Endodermal cell (in vitro differentiated cells): ENCODE results near the gene UBE2K. TPM values are rescaled to one million over a fixed set of nuclear protein-coding genes. Genes with fewer than 3 reads are reported as not detected.
"Not testable (repeated sequence)": the region's sequence is repeated elsewhere in the genome, so short reads cannot be mapped to it uniquely, and the experiment has no call there.

ENCODE experiments used
- DNase-seq: peaks from one replicate; pipeline ENCODE4 v3.0.0-alpha.2; 2017
- H3K27ac ChIP-seq: 2 replicates; pipeline ENCODE4 v1.5.1; 2013; ENCODE audit warnings: mild to moderate bottlenecking, low read depth, low read length, moderate library complexity
- H3K27me3 ChIP-seq: 2 replicates; pipeline ENCODE4 v1.6.1; 2013; ENCODE audit warnings: mild to moderate bottlenecking, low read length, moderate library complexity; ENCODE audit not compliant: insufficient read depth, control insufficient read depth, poor library complexity, severe bottlenecking
- H3K36me3 ChIP-seq: 2 replicates; pipeline ENCODE4 v1.7.0; 2013; ENCODE audit warnings: mild to moderate bottlenecking, low read length, moderate library complexity; ENCODE audit not compliant: control insufficient read depth, insufficient read depth
- H3K4me1 ChIP-seq: one replicate; pipeline ENCODE4 v1.7.0; 2013; ENCODE audit warnings: low read length; ENCODE audit not compliant: control insufficient read depth, insufficient read depth
- H3K4me3 ChIP-seq: 2 replicates; pipeline ENCODE4 v1.5.1; 2013; ENCODE audit warnings: mild to moderate bottlenecking, low read length, moderate library complexity
- H3K9ac ChIP-seq: 2 replicates; pipeline ENCODE4 v1.6.1; 2013; ENCODE audit warnings: mild to moderate bottlenecking, low read length, moderate library complexity; ENCODE audit not compliant: poor library complexity, severe bottlenecking; ENCODE audit errors: extremely low read depth
- H3K9me3 ChIP-seq: 2 replicates; pipeline ENCODE4 v1.6.1; 2013; ENCODE audit warnings: mild to moderate bottlenecking, low read length, moderate library complexity; ENCODE audit not compliant: control insufficient read depth
- H3K27ac Mint-ChIP-seq: 2 replicates; pipeline ENCODE4 v1.8.0; 2020; ENCODE audit warnings: mixed read lengths
- H3K27me3 Mint-ChIP-seq: 2 replicates; pipeline ENCODE4 v1.8.0; 2021; ENCODE audit warnings: mild to moderate bottlenecking, mixed read lengths; ENCODE audit not compliant: insufficient read depth
- H3K36me3 Mint-ChIP-seq: 2 replicates; pipeline ENCODE4 v1.8.0; 2020; ENCODE audit warnings: low read depth, mixed read lengths
- H3K4me1 Mint-ChIP-seq: 2 replicates; pipeline ENCODE4 v1.8.0; 2020; ENCODE audit warnings: mixed read lengths
- H3K4me3 Mint-ChIP-seq: 2 replicates; pipeline ENCODE4 v1.8.0; 2020; ENCODE audit warnings: mild to moderate bottlenecking, moderate library complexity, mixed read lengths
- H3K9me3 Mint-ChIP-seq: 2 replicates; pipeline ENCODE4 v1.8.0; 2020; ENCODE audit warnings: mild to moderate bottlenecking, mixed read lengths
- CTCF ChIP-seq: fragments of 200-600 bp; sonication (generic); conservative IDR thresholded peaks from 2 replicates; pipeline ENCODE4 v1.5.0; 2021; ENCODE audit warnings: antibody characterized with exemption, mild to moderate bottlenecking
- WGBS, 2 experiments: methylation state at CpG; one replicate each; pipeline versions ENCODE4 v1.1.5 to v1.1.7; 2013; ENCODE audit warnings: missing lambda C conversion rate in 2 of 2, mixed read lengths in 1 of 2; ENCODE audit not compliant: insufficient coverage in 1 of 2, insufficient read length in 1 of 2; 5-methylcytosine and 5-hydroxymethylcytosine counted together
- total RNA-seq, 2 donors: library from RNA; stranded (reverse); fragmentation: NEBNext Ultra II Directional in 1 of 2; extraction: Animal tissue kit (Norgen Biotek cat#: 25700) in 1 of 2; gene quantifications; 2 replicates in 1 of 2; 3 replicates in 1 of 2; pipeline ENCODE4 v1.2.1, GENCODE V29; 2021

The UBE2K gene
- total RNA-seq, 2 donors from 2014 or later: 139 to 143 TPM

GRCh38 chr4:39716356-39716755 lies 18.4 kb downstream of the UBE2K start:
- no peak overlapping the region for H3K4me3 ChIP-seq
- no peak overlapping the region for H3K9ac ChIP-seq
- no peak overlapping the region for H3K27ac Mint-ChIP-seq
- H3K4me3 Mint-ChIP-seq: no peak overlapping the region
- no peak overlapping the region for H3K27ac ChIP-seq
- 90 to 94% methylated on average over 11 of the region's 11 CpGs for WGBS, 2 experiments
- no peak for TF ChIP-seq CTCF
- H3K36me3 ChIP-seq: peaks cover 22% of the 10 kb centered on the region
- peaks cover 51% of the 10 kb centered on the region for H3K36me3 Mint-ChIP-seq
- peaks cover 5% of the 10 kb centered on the region for H3K9me3 ChIP-seq
- peaks cover 5% of the 10 kb centered on the region for H3K4me1 Mint-ChIP-seq
- H3K27me3 Mint-ChIP-seq: no peaks in the 10 kb centered on the region
- no peaks in the 10 kb centered on the region for H3K4me1 ChIP-seq
- H3K27me3 ChIP-seq: no peaks in the 10 kb centered on the region
- no peak for DNase-seq
- peaks cover 9% of the 10 kb centered on the region for H3K9me3 Mint-ChIP-seq

GRCh38 chr4:39717743-39718142 lies 19.8 kb downstream of the UBE2K start:
- not testable (repeated sequence) for H3K27me3 ChIP-seq, H3K9me3 Mint-ChIP-seq, H3K4me1 Mint-ChIP-seq, H3K9ac ChIP-seq, H3K4me3 Mint-ChIP-seq, DNase-seq, H3K27me3 Mint-ChIP-seq, H3K27ac ChIP-seq, H3K4me1 ChIP-seq, H3K27ac Mint-ChIP-seq, H3K9me3 ChIP-seq, H3K4me3 ChIP-seq
- WGBS, 2 experiments: 80 to 93% methylated on average over 1 to 19 of the region's 19 CpGs
- peaks cover 42% of the 10 kb centered on the region for H3K36me3 Mint-ChIP-seq
- peaks cover 18% of the 10 kb centered on the region for H3K36me3 ChIP-seq

GRCh38 chr4:39718366-39719323 lies 20.7 kb downstream of the UBE2K start:
- TF ChIP-seq CTCF: no peak
- no peaks in the 10 kb centered on the region for H3K27me3 Mint-ChIP-seq
- H3K9me3 Mint-ChIP-seq: peaks cover 9% of the 10 kb centered on the region
- Histone ChIP-seq H3K9ac (no peak overlapping the region), H3K4me3 (no peak overlapping the region), H3K27ac (no peak overlapping the region), H3K9me3 (peaks cover 5% of the 10 kb centered on the region), H3K27me3 (no peaks in the 10 kb centered on the region), H3K4me1 (no peaks in the 10 kb centered on the region), H3K36me3 (peaks cover 15% of the 10 kb centered on the region)
- H3K36me3 Mint-ChIP-seq: peaks cover 39% of the 10 kb centered on the region
- DNase-seq: no peak
- peak overlapping the region; percentile 30 for H3K27ac Mint-ChIP-seq
- H3K4me3 Mint-ChIP-seq: no peak overlapping the region
- peaks cover 5% of the 10 kb centered on the region for H3K4me1 Mint-ChIP-seq
- 95 to 96% methylated on average over 13 to 33 of the region's 33 CpGs for WGBS, 2 experiments
